ENCODE measurements around the gene FRMD4A. TPM values are rescaled to one million over a fixed set of nuclear protein-coding genes. Genes with fewer than 3 reads are reported as not detected.

Gene FRMD4A
- polyA plus RNA-seq, 4 donors: 59.5 to 85.2 (median 76.5) TPM

- no peak for DNase-seq (ENCODE audit: low read depth in 4 of 4, low spot score in 3 of 4)
These were observed 211.8 kb downstream of the FRMD4A start for GRCh38 chr10:14118953-14119352.

DNA sequence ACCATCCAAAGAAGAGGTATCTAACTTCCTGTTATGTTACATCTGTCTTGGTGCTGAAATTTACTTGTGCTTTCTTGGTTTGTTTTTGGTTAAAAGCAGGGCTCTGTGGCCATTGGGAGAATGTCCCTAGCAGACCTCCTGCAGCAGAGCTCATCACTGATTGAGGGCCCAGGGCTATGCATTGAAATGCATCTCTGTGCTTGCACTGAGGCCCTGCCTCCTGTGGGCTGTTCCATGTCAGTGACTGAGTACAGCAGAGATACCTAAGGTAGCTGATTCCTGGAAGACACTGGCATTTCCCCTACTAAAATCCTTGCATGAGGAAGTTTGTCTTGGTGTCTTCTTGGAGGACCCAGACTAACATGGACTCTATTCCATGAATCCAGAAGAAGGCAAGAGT, 213.9 kb downstream of the FRMD4A start:
- no peak for DNase-seq (ENCODE audit: low read depth in 4 of 4, low spot score in 3 of 4)

- no peak for DNase-seq (ENCODE audit: low read depth in 4 of 4, low spot score in 3 of 4)
These were observed 214.7 kb downstream of the FRMD4A start for GRCh38 chr10:14116021-14116420.

GRCh38 chr10:14114791-14115190, 215.9 kb downstream of the FRMD4A start:
- no peak for DNase-seq (ENCODE audit: low read depth in 4 of 4, low spot score in 3 of 4)

- DNase-seq (ENCODE audit: low read depth in 4 of 4, low spot score in 3 of 4): no peak
These were observed 218.7 kb downstream of the FRMD4A start for GRCh38 chr10:14112056-14112455.

- no peak for DNase-seq (ENCODE audit: low read depth in 4 of 4, low spot score in 3 of 4)
These were observed 219.5 kb downstream of the FRMD4A start for GRCh38 chr10:14111208-14111607.

DNA sequence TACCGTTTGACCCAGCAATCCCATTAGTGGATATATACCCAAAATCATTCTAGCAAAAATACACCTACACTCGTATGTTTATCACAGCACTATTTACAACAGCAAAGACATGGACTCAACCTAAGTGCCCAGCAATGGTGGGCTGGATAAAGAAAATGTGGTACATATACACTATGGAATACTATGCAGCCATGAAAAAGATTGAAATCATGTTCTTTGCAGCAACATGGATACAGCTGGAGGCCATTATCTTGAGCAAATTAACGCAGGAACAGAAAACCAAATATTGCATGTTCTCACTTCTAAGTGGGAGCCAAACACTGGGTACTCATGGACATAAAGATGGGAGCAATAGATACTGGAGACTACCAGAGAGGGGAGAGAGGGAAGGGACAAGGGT, 223.9 kb downstream of the FRMD4A start:
- DNase-seq (ENCODE audit: low read depth in 4 of 4, low spot score in 3 of 4): no peak

- no peak for DNase-seq (ENCODE audit: low read depth in 4 of 4, low spot score in 3 of 4)
These were observed 228.7 kb downstream of the FRMD4A start for GRCh38 chr10:14102056-14102455.

DNA sequence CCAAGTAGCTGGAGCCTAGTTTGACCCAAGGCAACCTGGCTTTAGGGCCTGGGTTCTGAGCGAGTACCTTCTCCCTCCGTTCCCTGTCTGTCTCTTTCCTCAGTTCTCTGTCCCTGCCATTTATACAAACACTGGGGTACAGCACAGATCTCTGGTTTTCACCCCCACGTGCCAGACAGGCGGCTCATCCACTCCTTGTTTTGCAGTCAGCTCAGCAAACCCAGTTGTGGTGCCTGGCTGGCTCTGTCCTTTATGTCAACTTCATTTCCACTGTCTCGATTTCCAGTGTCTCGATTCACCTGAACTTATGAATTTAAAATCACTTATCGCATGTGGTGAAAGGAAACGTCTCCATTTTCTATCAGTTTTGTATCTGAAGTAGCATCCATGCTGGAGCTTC, 230.8 kb downstream of the FRMD4A start:
- no peak for DNase-seq (ENCODE audit: low read depth in 4 of 4, low spot score in 3 of 4)

- DNase-seq (ENCODE audit: low read depth in 4 of 4, low spot score in 3 of 4): no peak
These were observed 236.8 kb downstream of the FRMD4A start for GRCh38 chr10:14093730-14094484.

DNA sequence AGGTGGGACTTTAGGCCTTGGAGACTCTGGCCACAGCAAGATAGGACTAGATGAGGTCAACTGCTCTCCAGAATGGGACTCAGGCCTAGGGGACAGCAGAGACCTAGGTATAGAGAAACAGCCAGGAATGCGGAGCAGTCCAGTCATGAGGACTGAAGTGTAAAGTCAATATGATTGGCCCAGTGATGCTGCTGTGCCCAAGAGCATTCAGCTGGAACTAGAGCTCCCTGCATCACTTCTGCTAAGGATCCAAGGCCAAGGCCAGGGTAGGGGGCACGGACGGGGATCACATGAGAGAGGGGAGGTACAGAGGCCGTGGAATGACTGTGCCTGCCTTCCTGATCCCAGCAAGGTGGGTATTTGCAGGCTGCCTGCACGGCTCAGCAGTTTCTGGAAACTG, 237.9 kb downstream of the FRMD4A start:
- DNase-seq (ENCODE audit: low read depth in 4 of 4, low spot score in 3 of 4): no peak

GRCh38 chr10:14089556-14090292, 241.0 kb downstream of the FRMD4A start:
- DNase-seq (ENCODE audit: low read depth in 4 of 4, low spot score in 3 of 4): no peak

DNA sequence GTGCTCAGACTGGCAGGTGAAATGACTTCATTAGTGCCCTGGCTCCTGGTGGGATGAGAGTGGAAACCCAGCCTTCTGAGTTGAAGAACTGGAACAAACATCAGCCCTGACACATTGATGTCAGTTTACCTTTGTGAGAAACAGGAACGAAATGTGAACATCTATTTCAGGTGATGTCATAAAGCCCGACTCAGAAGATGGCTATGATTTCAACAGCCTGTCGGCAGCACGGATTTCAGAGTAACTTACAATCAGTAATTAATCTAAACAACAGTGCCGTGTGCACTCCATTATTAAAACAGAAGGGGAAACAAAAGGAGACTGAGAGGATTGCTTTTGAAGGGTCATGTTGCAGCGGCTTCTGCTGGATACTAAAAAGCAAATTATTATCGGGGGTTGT, 243.2 kb downstream of the FRMD4A start:
- DNase-seq (ENCODE audit: low read depth in 4 of 4, low spot score in 3 of 4): no peak

DNA sequence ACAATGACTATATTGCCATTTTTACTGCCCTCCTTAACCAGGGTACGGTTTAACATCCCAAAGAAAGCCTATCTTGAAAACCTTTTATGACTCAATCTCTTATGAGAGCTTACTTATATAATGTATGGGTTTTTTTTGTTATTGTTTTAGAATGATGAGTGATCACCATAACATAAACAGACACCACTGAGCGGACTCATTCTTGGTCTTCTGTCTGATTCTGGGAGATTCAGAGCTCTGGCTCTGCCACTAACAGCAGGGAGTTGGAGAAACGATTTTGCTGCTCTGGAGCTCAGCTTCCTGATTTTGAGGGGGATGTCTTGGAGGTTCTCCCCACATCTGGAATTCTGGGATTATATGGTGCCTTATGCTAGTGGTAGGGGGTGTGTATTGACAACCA, 244.1 kb downstream of the FRMD4A start:
- no peak for DNase-seq (ENCODE audit: low read depth in 4 of 4, low spot score in 3 of 4)

- no peak for DNase-seq (ENCODE audit: low read depth in 4 of 4, low spot score in 3 of 4)
These were observed 245.8 kb downstream of the FRMD4A start for GRCh38 chr10:14084875-14085274.

DNA sequence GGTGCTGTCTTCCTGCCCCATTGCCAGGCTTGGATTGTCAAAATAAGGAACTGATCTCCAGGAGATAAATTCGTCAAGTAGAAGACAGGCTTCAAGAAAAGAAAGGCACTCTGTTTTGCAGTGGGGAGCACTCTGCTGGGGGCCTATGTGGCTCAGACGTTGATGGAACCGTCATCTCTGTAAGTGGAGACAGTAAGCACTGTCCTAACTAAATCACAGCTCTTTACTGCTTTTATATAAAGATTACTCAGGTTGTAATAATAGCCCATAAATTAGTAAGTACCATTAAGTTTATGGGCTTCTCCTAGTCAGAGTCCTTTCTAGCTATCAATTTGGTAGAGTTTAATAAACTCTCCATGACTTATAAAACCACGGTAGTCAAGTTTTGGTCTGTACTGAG, 249.9 kb downstream of the FRMD4A start:
- DNase-seq (ENCODE audit: low read depth in 4 of 4, low spot score in 3 of 4): no peak

DNA sequence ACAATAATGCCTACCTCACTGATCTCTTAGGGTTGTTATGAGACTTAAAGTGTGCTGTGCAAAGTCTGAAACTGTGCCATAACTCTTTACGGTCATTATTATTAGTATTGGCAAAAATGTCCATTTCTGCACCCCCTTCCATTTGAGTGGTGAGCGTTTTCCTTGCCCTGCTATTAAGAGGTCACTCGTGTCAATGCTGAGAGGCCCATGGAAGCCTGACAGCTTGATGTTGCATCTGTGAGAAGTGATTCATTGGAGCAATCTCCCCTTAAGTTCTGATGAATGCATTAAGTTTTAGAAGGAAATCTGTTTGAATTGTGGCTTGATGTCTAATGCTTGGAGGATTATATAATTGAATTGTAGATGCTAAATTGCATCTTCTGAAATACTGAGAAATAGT, 253.3 kb downstream of the FRMD4A start:
- no peak for DNase-seq (ENCODE audit: low read depth in 4 of 4, low spot score in 3 of 4)

- peak; percentile 77 to 88 (median 80) for DNase-seq (ENCODE audit: low read depth in 4 of 4, low spot score in 3 of 4)
These were observed 256.5 kb downstream of the FRMD4A start for GRCh38 chr10:14074062-14074884.

- DNase-seq (ENCODE audit: low read depth in 4 of 4, low spot score in 3 of 4): no peak
These were observed 258.2 kb downstream of the FRMD4A start for GRCh38 chr10:14072541-14072940.

- no peak for DNase-seq (ENCODE audit: low read depth in 4 of 4, low spot score in 3 of 4)
These were observed 258.8 kb downstream of the FRMD4A start for GRCh38 chr10:14071956-14072355.

- no peak for DNase-seq (ENCODE audit: low read depth in 4 of 4, low spot score in 3 of 4)
These were observed 262.0 kb downstream of the FRMD4A start for GRCh38 chr10:14068601-14069250.
